NCI-H2081 treated with DMSO at 0.1 percent for 48 hours (cell line): ENCODE measurements around the gene FMN1.
A peak's percentile ranks its signal among the peaks of the same experiment; 100 is the strongest.

ENCODE experiments used
- DNase-seq: peaks from one replicate; lab custom pipeline; 2025; lab: John Stamatoyannopoulos, UW

The FMN1 gene

GRCh38 chr15:32928876-32929275, 265.6 kb downstream of the FMN1 start:
- no peak for DNase-seq

GRCh38 chr15:32927124-32927523, 267.4 kb downstream of the FMN1 start:
- no peak for DNase-seq

- no peak for DNase-seq
Observed at GRCh38 chr15:32923176-32923575, 271.3 kb downstream of the FMN1 start.

- no peak for DNase-seq
Observed at GRCh38 chr15:32922541-32922940, 272.0 kb downstream of the FMN1 start.

- DNase-seq, result no peak
Observed at GRCh38 chr15:32919749-32920414, 274.6 kb downstream of the FMN1 start.

GRCh38 chr15:32918547-32918946, 276.0 kb downstream of the FMN1 start:
- DNase-seq, result no peak

GRCh38 chr15:32910839-32911238, 283.7 kb downstream of the FMN1 start:
- DNase-seq, result no peak

- no peak for DNase-seq
Observed at GRCh38 chr15:32909431-32909830, 285.1 kb downstream of the FMN1 start.

GRCh38 chr15:32908872-32909271, 285.6 kb downstream of the FMN1 start:
- DNase-seq, result no peak

GRCh38 chr15:32908135-32908801, 286.2 kb downstream of the FMN1 start:
- no peak for DNase-seq

GRCh38 chr15:32905481-32905880, 289.0 kb downstream of the FMN1 start:
- DNase-seq, result no peak

GRCh38 chr15:32904448-32904847, 290.1 kb downstream of the FMN1 start:
- no peak for DNase-seq

GRCh38 chr15:32903591-32904290, 290.8 kb downstream of the FMN1 start:
- DNase-seq, result no peak

- no peak for DNase-seq
Observed at GRCh38 chr15:32901995-32902394, 292.5 kb downstream of the FMN1 start.

GRCh38 chr15:32901192-32901591, 293.3 kb downstream of the FMN1 start:
- DNase-seq, result no peak

GRCh38 chr15:32899126-32899596, 295.4 kb downstream of the FMN1 start:
- peak; percentile 55 for DNase-seq

- DNase-seq, result no peak
Observed at GRCh38 chr15:32898414-32898813, 296.1 kb downstream of the FMN1 start.

- no peak for DNase-seq
Observed at GRCh38 chr15:32893421-32893820, 301.1 kb downstream of the FMN1 start.

GRCh38 chr15:32889214-32889613, 305.3 kb downstream of the FMN1 start:
- no peak for DNase-seq

- DNase-seq, result no peak
Observed at GRCh38 chr15:32888221-32888761, 306.2 kb downstream of the FMN1 start.

- DNase-seq, result no peak
Observed at GRCh38 chr15:32887090-32887489, 307.4 kb downstream of the FMN1 start.

- DNase-seq, result no peak
Observed at GRCh38 chr15:32886459-32886858, 308.1 kb downstream of the FMN1 start.

GRCh38 chr15:32885713-32886112, 308.8 kb downstream of the FMN1 start:
- no peak for DNase-seq
